Mucosa of descending colon (tissue), 3 donors: ENCODE results near the gene ARHGEF10L. TPM values are rescaled to one million over a fixed set of nuclear protein-coding genes. Genes with fewer than 3 reads are reported as not detected.

Experiments used
- ATAC-seq: fragments of 200-7000 bp; cut with Tn5 transposase; one replicate; pipeline ENCODE4 v1.9.1; 2020; ENCODE audit warnings: mild to moderate bottlenecking, moderate library complexity
- DNase-seq, 3 donors: peaks; one replicate each; pipeline ENCODE4 v3.0.0-alpha.2; 2020
- H3K36me3 ChIP-seq: fragments of 200-600 bp; one replicate; pipeline ENCODE4 v1.8.0; 2021; ENCODE audit warnings: low read depth, mild to moderate bottlenecking
- H3K4me1 ChIP-seq: fragments of 200-600 bp; one replicate; pipeline ENCODE4 v1.8.0; 2021; ENCODE audit warnings: low read depth, mild to moderate bottlenecking
- H3K4me3 ChIP-seq: fragments of 200-600 bp; one replicate; pipeline ENCODE4 v1.8.0; 2021; ENCODE audit warnings: mild to moderate bottlenecking
- H3K9me3 ChIP-seq: fragments of 200-600 bp; one replicate; pipeline ENCODE4 v1.8.0; 2021; ENCODE audit warnings: mild to moderate bottlenecking
- intact Hi-C, 2 donors: fragments of 100-400 bp; cut with DNase I in 1 of 2; cut with micrococcal nuclease in 1 of 2; formaldehyde crosslinking; loops; one replicate each; pipeline versions ENCODE4 v1.11.0 to v1.11.1; 2022; cut with DNase I, micrococcal nuclease
- total RNA-seq, 3 donors: library from RNA; stranded (reverse); fragmentation: NEBNext Ultra II Directional in 2 of 3; extraction: Animal tissue kit (Norgen Biotek cat#: 25700) in 2 of 3; gene quantifications; one replicate each; pipeline versions ENCODE4 v1.2.1 to v1.2.4, GENCODE V29; 2021 to 2023
- TF ChIP-seq, protein P1 (sequence below): fragments of 200-600 bp; IDR thresholded peaks from one replicate; pipeline ENCODE4 v1.8.0; 2022; ENCODE audit warnings: antibody characterized with exemption, mild to moderate bottlenecking
- donor health status: DM: no; HTN: no; CAD: no; lungs with moderate emphysema.
- donor health status: DM: no; HTN: no; CAD: no.
- donor health status: DM: no; HTN: yes; CAD: no.

ARHGEF10L gene
- total RNA-seq, 3 donors from 2014 or later, result 87.6 to 146 (median 144) TPM

DNA sequence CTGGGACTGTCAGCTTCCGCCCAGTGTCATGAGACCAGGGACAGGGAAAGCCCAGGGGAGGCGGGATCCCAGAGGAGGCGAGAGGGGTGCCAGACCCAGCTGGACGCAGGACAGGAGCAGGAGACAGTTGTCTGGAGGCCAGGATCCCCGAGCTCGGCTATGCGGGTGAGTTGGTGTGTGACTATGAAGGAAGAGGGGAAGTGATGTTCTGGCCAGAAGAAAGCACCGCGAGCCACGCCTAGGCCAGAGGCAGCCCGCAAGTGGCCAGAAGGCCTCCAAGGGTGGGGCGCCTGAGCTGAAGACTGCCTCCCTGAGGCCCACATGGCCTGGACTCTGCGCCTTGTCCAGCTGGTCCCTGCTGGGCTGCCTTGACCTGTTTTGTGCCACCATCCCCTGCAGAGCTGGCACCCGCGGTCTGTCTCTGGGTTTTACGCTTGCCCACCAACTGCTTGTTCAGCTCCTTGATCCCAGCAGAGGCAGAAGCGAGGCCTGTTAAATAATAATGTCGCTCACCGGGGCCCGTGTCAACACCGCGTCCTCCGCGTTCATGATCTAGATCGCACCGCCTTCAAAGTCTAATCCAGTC is 130.5 kb downstream of the ARHGEF10L start:
- TF ChIP-seq, protein P1, sequence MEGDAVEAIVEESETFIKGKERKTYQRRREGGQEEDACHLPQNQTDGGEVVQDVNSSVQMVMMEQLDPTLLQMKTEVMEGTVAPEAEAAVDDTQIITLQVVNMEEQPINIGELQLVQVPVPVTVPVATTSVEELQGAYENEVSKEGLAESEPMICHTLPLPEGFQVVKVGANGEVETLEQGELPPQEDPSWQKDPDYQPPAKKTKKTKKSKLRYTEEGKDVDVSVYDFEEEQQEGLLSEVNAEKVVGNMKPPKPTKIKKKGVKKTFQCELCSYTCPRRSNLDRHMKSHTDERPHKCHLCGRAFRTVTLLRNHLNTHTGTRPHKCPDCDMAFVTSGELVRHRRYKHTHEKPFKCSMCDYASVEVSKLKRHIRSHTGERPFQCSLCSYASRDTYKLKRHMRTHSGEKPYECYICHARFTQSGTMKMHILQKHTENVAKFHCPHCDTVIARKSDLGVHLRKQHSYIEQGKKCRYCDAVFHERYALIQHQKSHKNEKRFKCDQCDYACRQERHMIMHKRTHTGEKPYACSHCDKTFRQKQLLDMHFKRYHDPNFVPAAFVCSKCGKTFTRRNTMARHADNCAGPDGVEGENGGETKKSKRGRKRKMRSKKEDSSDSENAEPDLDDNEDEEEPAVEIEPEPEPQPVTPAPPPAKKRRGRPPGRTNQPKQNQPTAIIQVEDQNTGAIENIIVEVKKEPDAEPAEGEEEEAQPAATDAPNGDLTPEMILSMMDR, result no peak
- ATAC-seq, result peak; percentile 25
- H3K9me3 ChIP-seq, result no peaks in the 10 kb centered on the region
- H3K4me3 ChIP-seq, result no peak overlapping the region
- H3K36me3 ChIP-seq, result peaks cover 1% of the 10 kb centered on the region
- H3K4me1 ChIP-seq, result no peaks in the 10 kb centered on the region
- DNase-seq, result no peak
- intact Hi-C loops, result no loop called here

DNA sequence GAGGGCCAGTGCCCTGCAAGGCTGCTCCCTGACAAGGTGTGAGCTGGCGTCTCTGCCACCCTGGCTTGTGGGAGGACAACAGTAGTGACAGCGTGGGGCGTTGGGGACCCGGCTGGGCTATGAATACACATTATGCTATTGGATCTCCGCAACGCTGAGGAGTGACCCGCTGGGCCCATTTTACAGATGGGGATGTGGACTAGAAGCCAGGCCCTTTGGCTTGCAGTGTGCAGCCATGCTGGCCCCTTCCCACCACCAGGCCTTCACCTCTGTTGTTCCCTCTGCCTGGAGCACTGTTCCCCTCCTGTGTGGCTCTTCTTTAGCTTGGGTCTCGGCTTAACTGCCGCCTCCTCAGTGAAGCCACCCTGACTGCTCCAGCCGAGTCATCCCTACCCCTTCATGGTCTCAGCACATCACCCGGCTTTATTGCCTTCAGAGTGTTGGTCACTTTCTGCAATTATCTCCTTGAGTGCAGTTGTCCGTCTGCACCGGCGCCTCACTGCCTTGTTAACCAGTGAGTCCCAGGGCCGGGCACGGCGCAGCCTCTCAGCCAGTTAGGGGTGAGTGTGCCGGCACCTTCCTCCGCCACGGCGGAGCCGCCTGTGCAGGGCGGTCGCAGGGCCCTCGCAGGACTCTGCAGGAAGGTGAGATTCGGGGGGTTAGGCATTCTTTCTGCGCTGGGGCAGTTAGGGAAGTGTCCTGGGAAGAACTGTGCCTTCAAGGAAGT is 131.3 kb downstream of the ARHGEF10L start:
- Histone ChIP-seq H3K4me3 (no peak overlapping the region), H3K9me3 (no peaks in the 10 kb centered on the region), H3K36me3 (no peaks in the 10 kb centered on the region), H3K4me1 (no peaks in the 10 kb centered on the region)
- no peak for ATAC-seq
- intact Hi-C loops, result no loop called here
- TF ChIP-seq, protein P1, result no peak
- DNase-seq, result no peak

DNA sequence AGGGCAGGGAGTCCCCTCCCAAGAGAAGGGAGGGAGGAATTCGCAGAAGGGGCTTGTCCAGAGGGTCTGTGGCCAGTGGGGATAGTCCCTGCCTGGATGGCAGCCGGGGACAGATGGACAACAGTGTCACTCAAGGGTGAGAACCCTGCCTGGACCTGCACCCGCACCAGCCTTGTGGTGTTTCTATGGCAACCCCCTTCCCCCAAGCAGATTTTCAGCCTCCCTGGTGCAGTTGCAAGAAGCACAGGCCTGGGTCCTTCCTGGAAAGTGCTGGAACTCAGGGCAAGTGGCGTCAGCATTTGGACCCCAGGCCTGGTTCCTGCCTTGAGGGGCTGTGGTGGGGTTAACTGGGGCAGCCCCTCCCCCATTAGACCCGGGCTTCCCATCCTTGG is 131.8 kb downstream of the ARHGEF10L start:
- Histone ChIP-seq H3K36me3 (no peaks in the 10 kb centered on the region), H3K9me3 (no peaks in the 10 kb centered on the region), H3K4me3 (no peak overlapping the region), H3K4me1 (no peaks in the 10 kb centered on the region)
- DNase-seq (no peak), ATAC-seq (no peak)
- intact Hi-C loops, result no loop called here
- TF ChIP-seq, protein P1, result no peak

DNA sequence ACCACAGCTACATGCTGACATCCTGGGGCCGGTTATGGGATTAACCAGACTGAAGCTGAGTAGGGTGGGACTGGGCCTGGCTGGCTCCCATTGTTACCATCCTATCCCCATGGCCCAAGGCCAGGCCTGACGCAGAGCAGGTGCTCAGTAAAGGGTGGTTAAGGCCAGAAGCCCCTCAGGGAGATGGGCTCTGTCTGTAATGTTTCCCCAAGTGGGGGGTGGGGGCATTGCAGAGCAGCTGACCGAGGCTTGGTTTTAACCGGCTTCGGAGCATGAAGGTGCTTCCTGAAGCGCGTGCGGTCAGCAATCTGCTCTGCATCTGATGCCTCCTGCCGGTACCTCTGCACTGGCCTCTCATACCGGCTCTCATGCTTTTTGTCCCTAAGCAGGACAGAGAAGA is 132.2 kb downstream of the ARHGEF10L start:
- Histone ChIP-seq H3K9me3 (no peaks in the 10 kb centered on the region), H3K4me1 (no peaks in the 10 kb centered on the region), H3K4me3 (no peak overlapping the region), H3K36me3 (no peaks in the 10 kb centered on the region)
- intact Hi-C loops, result no loop called here
- DNase-seq (no peak), ATAC-seq (no peak)
- TF ChIP-seq, protein P1, result no peak

DNA sequence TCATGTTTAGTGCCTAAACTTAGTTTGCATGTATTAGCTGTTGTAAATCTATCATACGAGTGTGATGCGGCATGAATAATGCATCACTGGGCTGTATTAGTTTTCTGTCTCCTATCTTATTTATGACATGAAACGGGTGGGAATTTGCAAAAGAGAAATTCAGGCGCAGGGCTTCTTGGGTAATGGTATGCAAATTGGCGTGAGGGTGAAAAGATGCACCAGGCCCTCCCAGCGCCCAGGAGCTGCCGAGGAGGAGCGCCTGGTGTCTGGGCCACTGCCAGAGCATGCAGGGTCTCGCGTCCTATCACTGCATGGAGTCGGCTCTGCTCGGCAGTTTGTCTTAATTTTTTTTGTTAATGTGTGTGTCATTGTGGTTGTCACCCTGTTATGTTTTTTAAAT is 132.7 kb downstream of the ARHGEF10L start:
- H3K4me3 ChIP-seq, result no peak overlapping the region
- H3K9me3 ChIP-seq, result no peaks in the 10 kb centered on the region
- ATAC-seq (no peak), DNase-seq (no peak)
- TF ChIP-seq, protein P1, result no peak
- intact Hi-C loops, result no loop called here
- H3K4me1 ChIP-seq, result no peaks in the 10 kb centered on the region
- H3K36me3 ChIP-seq, result no peaks in the 10 kb centered on the region
